ENCODE measurements around the gene RPS14. TPM values are rescaled to one million over a fixed set of nuclear protein-coding genes. Genes with fewer than 3 reads are reported as not detected.

The RPS14 gene
- total RNA-seq, 3 donors from 2014 or later (not counting 1 experiment from before 2014, with no cell fraction given) = 1,744 to 2,278 (median 2,016) TPM

DNA sequence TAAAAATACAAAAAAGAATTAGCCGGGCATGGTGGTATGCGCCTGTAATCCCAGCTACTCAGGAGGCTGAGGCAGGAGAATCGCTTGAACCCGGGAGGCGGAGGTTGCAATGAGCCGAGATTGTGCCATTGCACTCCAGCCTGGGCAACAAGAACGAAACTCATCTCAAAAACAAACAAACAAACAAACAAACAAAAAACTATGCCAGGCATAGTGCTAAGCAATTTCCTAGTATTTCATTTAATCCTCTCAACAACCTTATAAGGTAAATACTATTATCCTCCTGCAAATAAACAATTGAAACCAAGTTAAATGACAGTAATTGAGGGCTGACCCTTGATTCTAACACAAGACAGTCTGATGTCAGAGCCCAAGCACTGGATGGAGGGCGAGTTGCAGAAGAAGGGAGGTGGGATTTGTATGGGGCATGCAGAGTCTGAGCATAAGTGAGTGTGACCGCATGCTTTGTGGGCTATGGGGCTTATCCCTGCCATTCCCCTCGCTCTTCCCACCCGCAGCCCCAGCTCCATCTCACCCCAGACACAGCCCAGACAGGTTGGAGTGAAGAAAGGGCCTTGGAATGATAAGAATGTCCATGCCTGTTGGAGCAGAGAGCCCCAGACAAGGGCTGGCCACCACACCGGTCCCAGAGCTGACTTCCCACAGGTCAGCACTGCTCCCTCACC is 24.3 kb upstream of the RPS14 start:
- H3K27me3 Mint-ChIP-seq (ENCODE audit: low read depth in 2 of 2) = peaks cover 0 to 6% of the 10 kb centered on the region in 2 donors
- H3K4me1 Mint-ChIP-seq = peaks cover 13 to 14% of the 10 kb centered on the region in 2 donors
- no peak for ATAC-seq
- peaks cover 8% of the 10 kb centered on the region for H3K4me1 ChIP-seq (ENCODE audit: control insufficient read depth, insufficient read depth, low read length)
- no peaks in the 10 kb centered on the region for H3K36me3 ChIP-seq (ENCODE audit: control insufficient read depth, insufficient read depth, low read length)
- no peaks in the 10 kb centered on the region for H3K9me3 Mint-ChIP-seq
- H3K27me3 ChIP-seq (ENCODE audit: control insufficient read depth, insufficient read depth, low read length) = no peaks in the 10 kb centered on the region
- H3K27ac Mint-ChIP-seq = no peak overlapping the region
- intact Hi-C loops (cut with micrococcal nuclease) = no loop called here
- H3K27ac ChIP-seq (ENCODE audit: low read length) = no peak overlapping the region
- 91% methylated on average over 11 of the region's 12 CpGs for WGBS (ENCODE audit: insufficient coverage)
- H3K36me3 Mint-ChIP-seq = no peaks in the 10 kb centered on the region
- no peak for DNase-seq
- H3K4me3 ChIP-seq (ENCODE audit: low read length) = no peak overlapping the region
- H3K9me3 ChIP-seq (ENCODE audit: control insufficient read depth, insufficient read depth, low read length) = no peaks in the 10 kb centered on the region
- no peak overlapping the region for H3K4me3 Mint-ChIP-seq
- TF ChIP-seq, protein P1, sequence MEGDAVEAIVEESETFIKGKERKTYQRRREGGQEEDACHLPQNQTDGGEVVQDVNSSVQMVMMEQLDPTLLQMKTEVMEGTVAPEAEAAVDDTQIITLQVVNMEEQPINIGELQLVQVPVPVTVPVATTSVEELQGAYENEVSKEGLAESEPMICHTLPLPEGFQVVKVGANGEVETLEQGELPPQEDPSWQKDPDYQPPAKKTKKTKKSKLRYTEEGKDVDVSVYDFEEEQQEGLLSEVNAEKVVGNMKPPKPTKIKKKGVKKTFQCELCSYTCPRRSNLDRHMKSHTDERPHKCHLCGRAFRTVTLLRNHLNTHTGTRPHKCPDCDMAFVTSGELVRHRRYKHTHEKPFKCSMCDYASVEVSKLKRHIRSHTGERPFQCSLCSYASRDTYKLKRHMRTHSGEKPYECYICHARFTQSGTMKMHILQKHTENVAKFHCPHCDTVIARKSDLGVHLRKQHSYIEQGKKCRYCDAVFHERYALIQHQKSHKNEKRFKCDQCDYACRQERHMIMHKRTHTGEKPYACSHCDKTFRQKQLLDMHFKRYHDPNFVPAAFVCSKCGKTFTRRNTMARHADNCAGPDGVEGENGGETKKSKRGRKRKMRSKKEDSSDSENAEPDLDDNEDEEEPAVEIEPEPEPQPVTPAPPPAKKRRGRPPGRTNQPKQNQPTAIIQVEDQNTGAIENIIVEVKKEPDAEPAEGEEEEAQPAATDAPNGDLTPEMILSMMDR (IDR thresholded peaks at IDR 0.05) = no peak

DNA sequence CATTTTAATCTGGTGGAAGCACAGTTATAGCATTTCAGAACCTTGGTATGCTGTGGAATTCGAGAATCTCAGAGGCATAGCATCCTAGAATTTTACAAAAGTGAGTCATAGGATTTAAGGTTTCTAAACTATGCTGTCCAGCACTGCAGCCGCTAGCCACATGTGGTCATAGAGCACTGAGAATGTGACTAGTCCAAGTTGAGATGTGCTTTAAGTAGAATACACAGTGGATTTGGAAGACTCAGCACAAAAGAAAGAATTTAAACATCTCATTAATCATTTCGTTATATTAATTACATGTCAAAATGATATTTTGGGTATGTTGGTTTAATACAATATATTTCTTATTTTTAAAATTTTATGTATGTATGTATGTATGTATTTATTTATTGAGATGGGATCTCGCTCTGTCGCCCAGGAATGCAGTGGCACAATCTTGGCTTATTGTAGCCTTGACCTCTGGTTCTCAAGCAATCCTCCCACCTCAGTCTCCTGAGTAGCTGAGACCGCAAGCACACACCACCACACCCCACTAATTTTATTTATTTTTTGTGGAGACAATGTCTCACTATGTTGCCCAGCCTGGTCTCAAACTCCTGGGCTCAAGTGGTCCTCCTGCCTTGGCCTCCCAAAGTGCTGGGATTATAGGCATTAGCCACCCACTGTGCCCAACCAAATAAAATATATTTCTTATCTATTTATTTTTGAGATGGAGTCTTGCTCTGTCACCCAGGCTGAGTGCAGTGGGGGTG is 20.4 kb upstream of the RPS14 start:
- TF ChIP-seq, protein P1 (IDR thresholded peaks at IDR 0.05) = no peak
- no peaks in the 10 kb centered on the region for H3K9me3 Mint-ChIP-seq
- intact Hi-C loops (cut with micrococcal nuclease) = no loop called here
- peaks cover 0 to 9% of the 10 kb centered on the region in 2 donors for H3K27me3 Mint-ChIP-seq (ENCODE audit: low read depth in 2 of 2)
- Histone ChIP-seq H3K4me3 (ENCODE audit: low read length) (no peak overlapping the region), H3K27ac (ENCODE audit: low read length) (no peak overlapping the region), H3K9me3 (ENCODE audit: control insufficient read depth, insufficient read depth, low read length) (no peaks in the 10 kb centered on the region), H3K36me3 (ENCODE audit: control insufficient read depth, insufficient read depth, low read length) (no peaks in the 10 kb centered on the region), H3K4me1 (ENCODE audit: control insufficient read depth, insufficient read depth, low read length) (no peaks in the 10 kb centered on the region), H3K27me3 (ENCODE audit: control insufficient read depth, insufficient read depth, low read length) (no peaks in the 10 kb centered on the region)
- H3K4me3 Mint-ChIP-seq = no peak overlapping the region
- no peaks in the 10 kb centered on the region for H3K4me1 Mint-ChIP-seq
- H3K36me3 Mint-ChIP-seq = no peaks in the 10 kb centered on the region
- ATAC-seq (no peak), DNase-seq (no peak)
- 97% methylated on average over 3 of the region's 6 CpGs for WGBS (ENCODE audit: insufficient coverage)
- H3K27ac Mint-ChIP-seq = no peak overlapping the region

DNA sequence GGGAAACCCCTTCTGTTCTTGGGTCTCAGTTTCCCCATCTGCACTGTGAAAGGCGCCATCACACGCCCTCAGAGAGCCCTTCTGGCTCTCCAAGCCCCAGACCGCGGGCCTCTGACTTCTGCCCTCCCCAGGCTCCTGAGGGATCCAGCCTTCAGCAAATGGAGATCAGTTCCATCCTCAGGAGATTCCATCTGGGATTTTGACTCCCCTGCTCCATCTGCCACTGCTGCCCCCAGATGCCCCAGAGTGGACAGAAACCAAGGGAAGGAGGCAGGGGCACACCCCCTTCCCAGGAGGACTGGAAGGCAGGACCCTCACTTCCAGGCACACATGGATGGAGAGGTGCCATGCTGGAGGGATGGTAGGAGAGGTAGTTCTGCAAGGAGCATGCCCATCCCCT is 18.7 kb upstream of the RPS14 start:
- intact Hi-C loops (cut with micrococcal nuclease) = no loop called here
- Mint-ChIP-seq H3K4me3 (no peak overlapping the region), H3K27me3 (ENCODE audit: low read depth in 2 of 2) (peaks cover 0 to 8% of the 10 kb centered on the region in 2 donors), H3K36me3 (no peaks in the 10 kb centered on the region), H3K4me1 (no peaks in the 10 kb centered on the region), H3K9me3 (no peaks in the 10 kb centered on the region), H3K27ac (no peak overlapping the region)
- no peak for DNase-seq
- TF ChIP-seq, protein P1 (IDR thresholded peaks at IDR 0.05) = no peak
- Histone ChIP-seq H3K36me3 (ENCODE audit: control insufficient read depth, insufficient read depth, low read length) (no peaks in the 10 kb centered on the region), H3K27ac (ENCODE audit: low read length) (no peak overlapping the region), H3K9me3 (ENCODE audit: control insufficient read depth, insufficient read depth, low read length) (no peaks in the 10 kb centered on the region), H3K4me1 (ENCODE audit: control insufficient read depth, insufficient read depth, low read length) (no peaks in the 10 kb centered on the region), H3K4me3 (ENCODE audit: low read length) (no peak overlapping the region), H3K27me3 (ENCODE audit: control insufficient read depth, insufficient read depth, low read length) (no peaks in the 10 kb centered on the region)
- ATAC-seq = no peak
- 91% methylated on average over 4 of the region's 4 CpGs for WGBS (ENCODE audit: insufficient coverage)

Data from natural killer cell (primary cell).